HCT116 (cell line): Measurements from ENCODE around the gene SLCO2B1.

Source experiments
- CEBPB ChIP-seq: IDR thresholded peaks from 2 replicates; pipeline ENCODE4 v1.6.1; 2012; ENCODE audit warnings: low read depth
- EGR1 ChIP-seq: IDR thresholded peaks from 2 replicates; pipeline ENCODE4 v1.6.1; 2012; ENCODE audit warnings: low read depth
- EZH2 ChIP-seq: fragments of 200-600 bp; sonication (generic); IDR thresholded peaks from 2 replicates; pipeline ENCODE4 v1.6.1; 2017; ENCODE audit warnings: antibody characterized with exemption, mixed run types
- EZH2phosphoT487 ChIP-seq: fragments of 200-600 bp; IDR thresholded peaks from 2 replicates; pipeline ENCODE4 v1.6.1; 2018; ENCODE audit warnings: antibody characterized with exemption, borderline replicate concordance
- POLR2A ChIP-seq: IDR thresholded peaks from 2 replicates; pipeline ENCODE4 v1.7.0; 2011; ENCODE audit warnings: borderline replicate concordance; ENCODE audit not compliant: insufficient read depth, insufficient read length; ENCODE audit errors: extremely low read depth
- RAD21 ChIP-seq: IDR thresholded peaks from 2 replicates; pipeline ENCODE4 v1.6.1; 2012; ENCODE audit warnings: low read depth, mild to moderate bottlenecking
- SIN3A ChIP-seq: IDR thresholded peaks from 2 replicates; pipeline ENCODE4 v1.6.1; 2012; ENCODE audit warnings: low read depth
- SRF ChIP-seq: IDR thresholded peaks from 2 replicates; pipeline ENCODE4 v1.6.1; 2012; ENCODE audit warnings: low read depth
- ZNF274 ChIP-seq: fragments of 200-500 bp; sonication (Bioruptor generic); IDR thresholded peaks from 2 replicates; pipeline ENCODE4 v1.6.1; 2014; ENCODE audit warnings: mild to moderate bottlenecking, low read depth, low read length, inconsistent platforms
- TF ChIP-seq, protein P1 (sequence below), 3 experiments: fragments of 200-600 bp in 1 of 3; sonication (generic) in 1 of 3; IDR thresholded peaks in 2 of 3; conservative IDR thresholded peaks in 1 of 3; 2 replicates each; pipeline ENCODE4 v1.5.1; 2012 to 2017; ENCODE audit warnings: low read depth in 2 of 3, low read length in 2 of 3, antibody characterized with exemption in 1 of 3, borderline replicate concordance in 1 of 3, control low read depth in 1 of 3, mild to moderate bottlenecking in 1 of 3, mixed read lengths in 1 of 3, mixed run types in 1 of 3, moderate library complexity in 1 of 3; ENCODE audit not compliant: insufficient read depth in 1 of 3
- TF ChIP-seq, protein P2 (sequence below): IDR thresholded peaks from 2 replicates; pipeline ENCODE4 v1.6.1; 2012
- TF ChIP-seq, protein P3 (sequence below): IDR thresholded peaks from 2 replicates; pipeline ENCODE4 v1.6.1; 2012; ENCODE audit warnings: low read depth

DNA sequence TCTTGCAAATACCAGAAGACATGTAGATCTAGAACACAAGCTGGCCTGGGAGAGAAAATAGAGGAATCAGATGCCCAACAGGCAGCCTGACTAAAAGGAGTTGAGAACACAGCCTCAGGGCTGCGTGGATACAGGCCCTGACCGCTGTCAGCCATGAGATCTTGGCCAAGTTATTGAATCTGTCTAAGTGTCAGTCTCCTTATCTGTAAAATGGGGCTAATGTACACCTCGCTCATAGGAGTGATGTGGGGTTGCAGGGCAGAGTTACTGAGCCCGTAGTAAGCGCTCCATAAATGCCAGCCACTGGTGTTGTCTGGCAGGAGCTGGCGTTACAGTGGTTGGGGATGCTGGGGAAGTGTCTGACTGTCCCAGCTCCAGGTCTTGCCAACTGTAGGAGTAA, 51.3 kb downstream of the SLCO2B1 start:
- no peak for TF ChIP-seq EZH2phosphoT487
- TF ChIP-seq EZH2, result no peak
- TF ChIP-seq POLR2A, result no peak
- TF ChIP-seq, protein P1, sequence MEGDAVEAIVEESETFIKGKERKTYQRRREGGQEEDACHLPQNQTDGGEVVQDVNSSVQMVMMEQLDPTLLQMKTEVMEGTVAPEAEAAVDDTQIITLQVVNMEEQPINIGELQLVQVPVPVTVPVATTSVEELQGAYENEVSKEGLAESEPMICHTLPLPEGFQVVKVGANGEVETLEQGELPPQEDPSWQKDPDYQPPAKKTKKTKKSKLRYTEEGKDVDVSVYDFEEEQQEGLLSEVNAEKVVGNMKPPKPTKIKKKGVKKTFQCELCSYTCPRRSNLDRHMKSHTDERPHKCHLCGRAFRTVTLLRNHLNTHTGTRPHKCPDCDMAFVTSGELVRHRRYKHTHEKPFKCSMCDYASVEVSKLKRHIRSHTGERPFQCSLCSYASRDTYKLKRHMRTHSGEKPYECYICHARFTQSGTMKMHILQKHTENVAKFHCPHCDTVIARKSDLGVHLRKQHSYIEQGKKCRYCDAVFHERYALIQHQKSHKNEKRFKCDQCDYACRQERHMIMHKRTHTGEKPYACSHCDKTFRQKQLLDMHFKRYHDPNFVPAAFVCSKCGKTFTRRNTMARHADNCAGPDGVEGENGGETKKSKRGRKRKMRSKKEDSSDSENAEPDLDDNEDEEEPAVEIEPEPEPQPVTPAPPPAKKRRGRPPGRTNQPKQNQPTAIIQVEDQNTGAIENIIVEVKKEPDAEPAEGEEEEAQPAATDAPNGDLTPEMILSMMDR (IDR thresholded peaks at IDR 0.05 in 2 of 3, conservative IDR thresholded peaks at IDR 0.05 in 1 of 3; ENCODE audit: borderline replicate concordance in 1 of 3, insufficient read depth in 1 of 3, low read depth in 2 of 3, low read length in 2 of 3), result no peak
- no peak for TF ChIP-seq ZNF274
- TF ChIP-seq, protein P2, sequence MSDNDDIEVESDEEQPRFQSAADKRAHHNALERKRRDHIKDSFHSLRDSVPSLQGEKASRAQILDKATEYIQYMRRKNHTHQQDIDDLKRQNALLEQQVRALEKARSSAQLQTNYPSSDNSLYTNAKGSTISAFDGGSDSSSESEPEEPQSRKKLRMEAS, result no peak
- TF ChIP-seq RAD21, result no peak
- TF ChIP-seq, protein P3, sequence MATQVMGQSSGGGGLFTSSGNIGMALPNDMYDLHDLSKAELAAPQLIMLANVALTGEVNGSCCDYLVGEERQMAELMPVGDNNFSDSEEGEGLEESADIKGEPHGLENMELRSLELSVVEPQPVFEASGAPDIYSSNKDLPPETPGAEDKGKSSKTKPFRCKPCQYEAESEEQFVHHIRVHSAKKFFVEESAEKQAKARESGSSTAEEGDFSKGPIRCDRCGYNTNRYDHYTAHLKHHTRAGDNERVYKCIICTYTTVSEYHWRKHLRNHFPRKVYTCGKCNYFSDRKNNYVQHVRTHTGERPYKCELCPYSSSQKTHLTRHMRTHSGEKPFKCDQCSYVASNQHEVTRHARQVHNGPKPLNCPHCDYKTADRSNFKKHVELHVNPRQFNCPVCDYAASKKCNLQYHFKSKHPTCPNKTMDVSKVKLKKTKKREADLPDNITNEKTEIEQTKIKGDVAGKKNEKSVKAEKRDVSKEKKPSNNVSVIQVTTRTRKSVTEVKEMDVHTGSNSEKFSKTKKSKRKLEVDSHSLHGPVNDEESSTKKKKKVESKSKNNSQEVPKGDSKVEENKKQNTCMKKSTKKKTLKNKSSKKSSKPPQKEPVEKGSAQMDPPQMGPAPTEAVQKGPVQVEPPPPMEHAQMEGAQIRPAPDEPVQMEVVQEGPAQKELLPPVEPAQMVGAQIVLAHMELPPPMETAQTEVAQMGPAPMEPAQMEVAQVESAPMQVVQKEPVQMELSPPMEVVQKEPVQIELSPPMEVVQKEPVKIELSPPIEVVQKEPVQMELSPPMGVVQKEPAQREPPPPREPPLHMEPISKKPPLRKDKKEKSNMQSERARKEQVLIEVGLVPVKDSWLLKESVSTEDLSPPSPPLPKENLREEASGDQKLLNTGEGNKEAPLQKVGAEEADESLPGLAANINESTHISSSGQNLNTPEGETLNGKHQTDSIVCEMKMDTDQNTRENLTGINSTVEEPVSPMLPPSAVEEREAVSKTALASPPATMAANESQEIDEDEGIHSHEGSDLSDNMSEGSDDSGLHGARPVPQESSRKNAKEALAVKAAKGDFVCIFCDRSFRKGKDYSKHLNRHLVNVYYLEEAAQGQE, result no peak
- no peak for TF ChIP-seq CEBPB
- no peak for TF ChIP-seq SRF
- no peak for TF ChIP-seq SIN3A
- no peak for TF ChIP-seq EGR1
